Mesenchymal stem cell (in vitro differentiated cells and primary cell): ENCODE measurements around the gene CEP350.
"Not testable (repeated sequence)": the region's sequence is repeated elsewhere in the genome, so short reads cannot be mapped to it uniquely, and the experiment has no call there.

Experiments used
- DNase-seq: peaks from one replicate; pipeline ENCODE4 v3.0.0-alpha.2; 2013
- H2AFZ ChIP-seq: one replicate; pipeline ENCODE4 v1.6.1; 2013; ENCODE audit warnings: low read depth, mild to moderate bottlenecking, control low read depth, inconsistent platforms, low read length, moderate library complexity
- H2AK5ac ChIP-seq: 2 replicates; pipeline ENCODE4 v1.6.1; 2013; ENCODE audit warnings: low read length, moderate library complexity, mild to moderate bottlenecking, inconsistent platforms; ENCODE audit not compliant: severe bottlenecking
- H2BK120ac ChIP-seq: one replicate; pipeline ENCODE4 v1.6.1; 2013; ENCODE audit warnings: low read depth, mild to moderate bottlenecking, inconsistent platforms, low read length, moderate library complexity
- H2BK12ac ChIP-seq, 2 experiments: one replicate each; pipeline ENCODE4 v1.6.1; 2013; ENCODE audit warnings: inconsistent platforms in 2 of 2, low read length in 2 of 2, mild to moderate bottlenecking in 2 of 2, moderate library complexity in 2 of 2, control low read depth in 1 of 2
- H2BK15ac ChIP-seq: one replicate; pipeline ENCODE4 v1.6.1; 2013; ENCODE audit warnings: mild to moderate bottlenecking, low read depth, inconsistent platforms; ENCODE audit not compliant: poor library complexity, severe bottlenecking
- H2BK5ac ChIP-seq: 2 replicates; pipeline ENCODE4 v1.6.1; 2013; ENCODE audit warnings: low read depth, mild to moderate bottlenecking, low read length, control low read depth, inconsistent platforms; ENCODE audit not compliant: poor library complexity, severe bottlenecking
- H3K14ac ChIP-seq, 2 experiments: one replicate each; pipeline ENCODE4 v1.6.1; 2013; ENCODE audit warnings: inconsistent platforms in 2 of 2, low read length in 2 of 2, control low read depth in 1 of 2, mild to moderate bottlenecking in 1 of 2, moderate library complexity in 1 of 2
- H3K18ac ChIP-seq, 2 experiments: one replicate each; pipeline ENCODE4 v1.6.1; 2013; ENCODE audit warnings: inconsistent platforms in 2 of 2, low read length in 2 of 2, control low read depth in 1 of 2, low read depth in 1 of 2, mild to moderate bottlenecking in 1 of 2
- H3K23ac ChIP-seq, 2 experiments: one replicate each; pipeline ENCODE4 v1.6.1; 2013; ENCODE audit warnings: inconsistent platforms in 2 of 2, low read length in 2 of 2, mild to moderate bottlenecking in 2 of 2, moderate library complexity in 2 of 2, control low read depth in 1 of 2
- H3K27ac ChIP-seq: 2 replicates; pipeline ENCODE4 v1.5.1; 2013; ENCODE audit warnings: mild to moderate bottlenecking, moderate library complexity, low read length, control low read depth, inconsistent platforms; ENCODE audit not compliant: poor library complexity, severe bottlenecking
- H3K27me3 ChIP-seq, 2 experiments: 2 replicates each; pipeline versions ENCODE4 v1.6.1 to v1.7.0; 2013; ENCODE audit warnings: low read length in 2 of 2, mild to moderate bottlenecking in 2 of 2, moderate library complexity in 2 of 2, control low read depth in 1 of 2, inconsistent platforms in 1 of 2; ENCODE audit not compliant: control insufficient read depth in 1 of 2, insufficient read depth in 1 of 2
- H3K36me3 ChIP-seq, 2 experiments: 2 replicates each; pipeline versions ENCODE4 v1.6.1 to v1.7.0; 2013; ENCODE audit warnings: low read length in 2 of 2, control low read depth in 1 of 2, inconsistent platforms in 1 of 2, low read depth in 1 of 2, mild to moderate bottlenecking in 1 of 2; ENCODE audit not compliant: insufficient read depth in 2 of 2, control insufficient read depth in 1 of 2
- H3K4ac ChIP-seq, 2 experiments: one replicate each; pipeline ENCODE4 v1.6.1; 2013; ENCODE audit warnings: inconsistent platforms in 2 of 2, low read length in 2 of 2, mild to moderate bottlenecking in 2 of 2, moderate library complexity in 2 of 2, control low read depth in 1 of 2, low read depth in 1 of 2
- H3K4me1 ChIP-seq: 2 replicates; pipeline ENCODE4 v1.6.1; 2013; ENCODE audit warnings: low read depth, low read length, control low read depth; ENCODE audit not compliant: control insufficient read depth, insufficient read depth
- H3K4me2 ChIP-seq: 2 replicates; pipeline ENCODE4 v1.6.1; 2013; ENCODE audit warnings: low read length, mild to moderate bottlenecking, inconsistent platforms; ENCODE audit not compliant: poor library complexity, severe bottlenecking
- H3K4me3 ChIP-seq, 2 experiments: 2 replicates each; pipeline versions ENCODE4 v1.5.1 to v1.7.0; 2013; ENCODE audit warnings: low read length in 2 of 2, mild to moderate bottlenecking in 2 of 2, control low read depth in 1 of 2, low read depth in 1 of 2; ENCODE audit not compliant: insufficient read depth in 1 of 2
- H3K79me1 ChIP-seq: replicated peaks from 2 replicates; pipeline ENCODE4 v1.6.1; 2013; ENCODE audit warnings: mild to moderate bottlenecking, control low read depth, low read length, inconsistent platforms; ENCODE audit not compliant: poor library complexity, severe bottlenecking
- H3K9ac ChIP-seq: 2 replicates; pipeline ENCODE4 v1.7.0; 2013; ENCODE audit warnings: mild to moderate bottlenecking, low read length, moderate library complexity
- H3K9me3 ChIP-seq: 2 replicates; pipeline ENCODE4 v1.7.0; 2013; ENCODE audit warnings: mild to moderate bottlenecking, low read length; ENCODE audit not compliant: control insufficient read depth
- H4K8ac ChIP-seq: one replicate; pipeline ENCODE4 v1.6.1; 2013; ENCODE audit warnings: inconsistent platforms, mild to moderate bottlenecking, low read length, moderate library complexity
- H4K91ac ChIP-seq: one replicate; pipeline ENCODE4 v1.6.1; 2013; ENCODE audit warnings: mild to moderate bottlenecking, low read length, inconsistent platforms
- WGBS: methylation state at CpG from one replicate; pipeline ENCODE4 v1.1.7; 2013; ENCODE audit warnings: mixed read lengths; 5-methylcytosine and 5-hydroxymethylcytosine counted together

Gene CEP350

DNA sequence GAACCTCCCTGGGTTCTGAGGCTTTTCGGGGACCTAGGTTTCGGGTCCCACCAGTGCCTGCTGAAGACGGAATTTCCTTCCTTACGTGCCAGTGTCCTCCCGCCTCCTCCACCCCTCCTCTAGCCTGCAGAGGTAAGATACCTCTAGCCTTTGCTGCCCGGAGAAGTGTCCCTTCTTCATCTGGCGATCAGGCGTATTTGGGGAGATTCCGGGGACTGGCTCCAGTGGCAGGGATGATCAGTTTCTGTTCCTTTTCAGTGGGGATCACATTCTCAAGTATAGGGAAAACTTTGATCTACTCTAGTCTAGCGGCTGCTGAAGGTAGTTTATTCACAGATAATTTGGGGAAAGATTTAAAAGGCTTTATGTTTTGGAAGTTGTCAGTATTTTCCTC lies 674 bp downstream of the CEP350 start:
- Histone ChIP-seq H3K4me1 (no peaks in the 10 kb centered on the region), H2BK12ac (peak overlapping the region in 1 of 2 experiments; percentile 63), H2BK5ac (no peak overlapping the region), H3K27me3 (no peaks in the 10 kb centered on the region), H4K91ac (no peak overlapping the region), H3K27ac (peak overlapping the region; percentile 35), H2BK15ac (peak overlapping the region; percentile 89), H3K9ac (peak overlapping the region; percentile 96), H3K4ac (peak overlapping the region; percentile 85 to 95), H3K23ac (peak overlapping the region in 1 of 2 experiments; percentile 79), H3K4me2 (peak overlapping the region; percentile 90), H4K8ac (peak overlapping the region; percentile 98), H2BK120ac (no peak overlapping the region), H2AK5ac (no peak overlapping the region), H3K36me3 (no peaks in the 10 kb centered on the region), H3K4me3 (peak overlapping the region; percentile 84 to 87), H3K79me1 (peaks cover 5% of the 10 kb centered on the region), H2AFZ (peak overlapping the region; percentile 74), H3K18ac (peak overlapping the region; percentile 12 to 75), H3K9me3 (no peaks in the 10 kb centered on the region), H3K14ac (peak overlapping the region in 1 of 2 experiments; percentile 53)
- peak; percentile 54 for DNase-seq
- WGBS = 0% methylated on average over 6 of the region's 10 CpGs

GRCh38 chr1:179955731-179956130 lies 1.1 kb downstream of the CEP350 start:
- Histone ChIP-seq H2AFZ (no peak overlapping the region), H3K27me3 (no peaks in the 10 kb centered on the region), H3K4ac (no peak overlapping the region), H4K8ac (no peak overlapping the region), H3K23ac (no peak overlapping the region), H2BK5ac (no peak overlapping the region), H3K14ac (no peak overlapping the region), H3K36me3 (no peaks in the 10 kb centered on the region), H2BK12ac (no peak overlapping the region), H3K18ac (no peak overlapping the region), H3K9ac (peak overlapping the region; percentile 96), H3K27ac (no peak overlapping the region), H3K4me2 (peak overlapping the region; percentile 90), H3K4me1 (no peaks in the 10 kb centered on the region), H2AK5ac (no peak overlapping the region), H4K91ac (no peak overlapping the region), H2BK15ac (no peak overlapping the region), H2BK120ac (no peak overlapping the region), H3K79me1 (peaks cover 5% of the 10 kb centered on the region), H3K4me3 (peak overlapping the region in 1 of 2 experiments; percentile 84), H3K9me3 (no peaks in the 10 kb centered on the region)
- 7% methylated on average over 3 of the region's 3 CpGs for WGBS
- no peak for DNase-seq

GRCh38 chr1:179958359-179958758 lies 3.7 kb downstream of the CEP350 start:
- H2BK120ac ChIP-seq = no peak overlapping the region
- H3K4me1 ChIP-seq = no peaks in the 10 kb centered on the region
- H2AK5ac ChIP-seq = no peak overlapping the region
- H3K36me3 ChIP-seq = no peaks in the 10 kb centered on the region
- H4K8ac ChIP-seq = no peak overlapping the region
- H3K4me2 ChIP-seq = no peak overlapping the region
- no peaks in the 10 kb centered on the region for H3K9me3 ChIP-seq
- no peaks in the 10 kb centered on the region for H3K27me3 ChIP-seq
- no peak overlapping the region for H3K9ac ChIP-seq
- no peak overlapping the region for H3K4ac ChIP-seq
- 100% methylated on average over 2 of the region's 3 CpGs for WGBS
- H3K4me3 ChIP-seq = no peak overlapping the region
- no peak overlapping the region for H3K18ac ChIP-seq
- peaks cover 5% of the 10 kb centered on the region for H3K79me1 ChIP-seq
- H3K27ac ChIP-seq = no peak overlapping the region
- DNase-seq = no peak
- H2BK5ac ChIP-seq = no peak overlapping the region
- no peak overlapping the region for H2BK15ac ChIP-seq
- H4K91ac ChIP-seq = no peak overlapping the region
- no peak overlapping the region for H3K23ac ChIP-seq
- H2BK12ac ChIP-seq = no peak overlapping the region
- H3K14ac ChIP-seq = no peak overlapping the region
- H2AFZ ChIP-seq = no peak overlapping the region

DNA sequence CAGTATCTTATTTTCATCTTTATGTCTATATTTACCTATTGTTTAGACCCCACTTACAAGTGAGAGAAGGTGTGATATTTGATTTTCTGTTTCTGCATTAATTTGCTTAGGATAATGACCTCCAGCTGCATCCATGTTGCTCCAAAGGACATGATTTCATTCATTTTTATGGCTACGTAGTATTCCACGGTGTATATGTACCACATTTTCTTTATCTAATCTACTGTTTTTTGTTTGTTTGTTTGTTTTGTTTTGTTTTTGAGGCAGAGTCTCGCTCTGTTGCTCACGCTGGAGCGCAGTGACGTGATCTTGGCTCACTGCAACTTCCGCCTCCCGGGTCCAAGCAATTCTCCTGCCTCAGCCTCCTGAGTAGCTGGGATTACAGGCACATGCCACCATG lies 7.6 kb downstream of the CEP350 start:
- not testable (repeated sequence) for H3K27ac ChIP-seq

More for the DNA sequence above, 7.6 kb downstream of the CEP350 start:
- H3K27me3 ChIP-seq, H3K4ac ChIP-seq, H4K91ac ChIP-seq, H2BK12ac ChIP-seq, H2BK15ac ChIP-seq, H3K36me3 ChIP-seq, H3K9me3 ChIP-seq, DNase-seq, H4K8ac ChIP-seq, H3K18ac ChIP-seq, H3K4me1 ChIP-seq, H2AK5ac ChIP-seq, H2BK120ac ChIP-seq, H3K4me2 ChIP-seq, H3K4me3 ChIP-seq, H3K23ac ChIP-seq, H3K14ac ChIP-seq, H2AFZ ChIP-seq, H2BK5ac ChIP-seq, H3K9ac ChIP-seq: not testable (repeated sequence)
- 98% methylated on average over 6 of the region's 8 CpGs for WGBS
- peaks cover 10% of the 10 kb centered on the region for H3K79me1 ChIP-seq
